Midbrain (tissue), 1 donor: ENCODE data around the gene IGSF11.
"Not testable (repeated sequence)": the region's sequence is repeated elsewhere in the genome, so short reads cannot be mapped to it uniquely, and the experiment has no call there.

ENCODE experiments used
- DNase-seq: peaks from one replicate; lab custom pipeline; 2025; lab: John Stamatoyannopoulos, UW

The IGSF11 gene, protein sequence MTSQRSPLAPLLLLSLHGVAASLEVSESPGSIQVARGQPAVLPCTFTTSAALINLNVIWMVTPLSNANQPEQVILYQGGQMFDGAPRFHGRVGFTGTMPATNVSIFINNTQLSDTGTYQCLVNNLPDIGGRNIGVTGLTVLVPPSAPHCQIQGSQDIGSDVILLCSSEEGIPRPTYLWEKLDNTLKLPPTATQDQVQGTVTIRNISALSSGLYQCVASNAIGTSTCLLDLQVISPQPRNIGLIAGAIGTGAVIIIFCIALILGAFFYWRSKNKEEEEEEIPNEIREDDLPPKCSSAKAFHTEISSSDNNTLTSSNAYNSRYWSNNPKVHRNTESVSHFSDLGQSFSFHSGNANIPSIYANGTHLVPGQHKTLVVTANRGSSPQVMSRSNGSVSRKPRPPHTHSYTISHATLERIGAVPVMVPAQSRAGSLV

GRCh38 chr3:119034256-119035013 lies at the start of gene IGSF11:
Gene IGSF11 (minus strand): TSS chr3:119034846. CDS start chr3:119034582, 264 bp downstream.
- peak; percentile 90 for DNase-seq

GRCh38 chr3:119080364-119080763 lies 45.7 kb upstream of the IGSF11 start:
- DNase-seq = no peak

DNA sequence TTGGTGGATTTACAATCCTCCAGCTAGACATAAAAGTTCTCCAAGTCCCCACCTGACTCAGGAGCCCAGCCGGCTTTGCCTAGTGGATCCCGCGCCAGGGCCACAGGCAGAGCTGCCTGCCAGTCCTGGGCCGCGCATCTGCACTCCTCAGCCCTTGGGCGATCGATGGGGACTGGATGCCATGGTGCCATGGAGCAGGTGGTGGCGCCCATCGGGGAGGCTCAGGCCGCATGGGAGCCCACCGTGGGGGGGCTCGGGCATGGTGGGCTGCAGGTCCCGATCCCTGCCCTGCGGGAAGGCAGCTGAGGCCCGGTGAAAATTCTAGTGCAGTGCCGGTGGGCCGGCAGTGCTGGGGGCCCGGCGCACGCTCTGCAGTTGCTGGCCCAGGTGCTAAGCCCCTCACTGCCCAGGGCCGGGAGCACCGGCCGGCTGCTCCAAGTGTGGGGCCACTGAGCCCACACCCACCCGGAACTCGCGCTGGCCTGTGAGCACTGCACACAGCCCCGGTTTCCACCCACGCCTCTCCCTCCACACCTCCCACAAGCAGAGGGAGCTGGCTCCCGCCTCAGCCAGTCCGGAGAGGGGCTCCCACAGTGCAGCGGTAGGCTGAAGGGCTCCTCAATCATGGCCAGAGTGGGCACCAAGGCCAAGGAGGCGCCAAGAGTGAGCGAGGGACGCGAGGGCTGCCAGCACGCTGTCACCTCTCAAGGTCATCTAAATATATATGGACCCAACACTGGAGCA lies 38.8 kb upstream of the IGSF11 start:
- DNase-seq = no peak

GRCh38 chr3:119072451-119072850 lies 37.8 kb upstream of the IGSF11 start:
- DNase-seq = not testable (repeated sequence)

GRCh38 chr3:119069725-119070124 lies 35.1 kb upstream of the IGSF11 start:
- DNase-seq = no peak

DNA sequence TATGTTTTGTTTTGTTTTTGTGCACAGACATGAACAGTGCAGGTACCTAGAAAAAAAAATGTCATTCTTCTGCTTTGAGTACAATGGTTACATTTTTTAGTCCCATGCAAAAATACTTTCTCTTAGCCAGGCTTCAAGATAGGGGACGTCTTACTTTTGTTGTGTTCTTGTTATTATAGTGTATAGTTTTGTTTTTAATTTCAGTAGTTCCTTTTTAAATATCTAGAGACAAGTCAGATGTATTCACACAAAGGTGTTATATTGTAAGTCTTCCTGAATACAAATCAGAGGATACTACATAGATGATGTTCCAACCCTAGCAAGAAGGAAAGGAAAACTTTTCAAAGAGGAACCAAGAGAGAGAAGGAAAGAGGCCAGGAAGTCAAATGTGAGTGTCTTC lies 28.8 kb upstream of the IGSF11 start:
- DNase-seq = no peak

- DNase-seq = no peak
Measured at GRCh38 chr3:119062892-119063291, 28.2 kb upstream of the IGSF11 start.

DNA sequence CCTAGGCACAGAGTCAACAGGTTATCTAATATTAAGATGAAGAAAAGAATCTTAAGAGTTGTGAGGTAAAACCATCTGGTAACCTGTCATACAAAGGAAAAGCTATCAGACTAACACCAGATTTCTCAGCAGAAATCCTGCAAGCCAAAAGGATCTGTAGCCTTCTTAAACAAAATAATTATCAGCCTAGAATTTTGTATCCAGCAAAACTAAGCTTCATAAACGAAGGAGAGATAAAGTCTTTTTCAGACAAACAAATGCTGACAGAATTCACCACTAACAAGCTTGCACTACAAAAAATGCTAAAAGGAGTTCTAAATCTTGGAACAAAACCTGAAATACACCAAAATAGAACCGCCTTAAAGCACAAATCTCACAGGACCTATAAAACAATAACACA lies 9.9 kb upstream of the IGSF11 start:
- no peak for DNase-seq

- DNase-seq = no peak
Measured at GRCh38 chr3:119042162-119042561, 7.5 kb upstream of the IGSF11 start.

DNA sequence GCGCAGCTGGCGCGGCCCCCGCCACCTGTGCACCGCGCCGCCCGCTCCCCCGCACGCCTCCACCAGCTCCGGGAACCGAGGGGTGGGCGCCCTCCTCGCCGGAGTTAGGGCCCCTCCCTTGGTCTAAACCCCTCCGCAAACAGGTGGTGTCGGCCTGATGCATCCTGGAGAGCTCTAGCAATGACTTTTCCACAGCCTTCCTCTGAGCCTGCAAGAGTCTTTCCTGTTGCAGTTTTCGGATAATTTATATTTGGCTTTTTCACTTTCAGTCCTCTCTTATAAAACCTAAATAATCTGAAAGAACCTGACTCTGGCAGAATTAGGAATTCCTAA lies 334 bp upstream of the IGSF11 start:
- no peak for DNase-seq

- DNase-seq = peak; percentile 25
Measured at GRCh38 chr3:119033393-119034255, 1.0 kb downstream of the IGSF11 start.

GRCh38 chr3:119025171-119025795 lies 9.4 kb downstream of the IGSF11 start:
- no peak for DNase-seq

GRCh38 chr3:119019767-119020518 lies 14.7 kb downstream of the IGSF11 start:
- DNase-seq = no peak

DNA sequence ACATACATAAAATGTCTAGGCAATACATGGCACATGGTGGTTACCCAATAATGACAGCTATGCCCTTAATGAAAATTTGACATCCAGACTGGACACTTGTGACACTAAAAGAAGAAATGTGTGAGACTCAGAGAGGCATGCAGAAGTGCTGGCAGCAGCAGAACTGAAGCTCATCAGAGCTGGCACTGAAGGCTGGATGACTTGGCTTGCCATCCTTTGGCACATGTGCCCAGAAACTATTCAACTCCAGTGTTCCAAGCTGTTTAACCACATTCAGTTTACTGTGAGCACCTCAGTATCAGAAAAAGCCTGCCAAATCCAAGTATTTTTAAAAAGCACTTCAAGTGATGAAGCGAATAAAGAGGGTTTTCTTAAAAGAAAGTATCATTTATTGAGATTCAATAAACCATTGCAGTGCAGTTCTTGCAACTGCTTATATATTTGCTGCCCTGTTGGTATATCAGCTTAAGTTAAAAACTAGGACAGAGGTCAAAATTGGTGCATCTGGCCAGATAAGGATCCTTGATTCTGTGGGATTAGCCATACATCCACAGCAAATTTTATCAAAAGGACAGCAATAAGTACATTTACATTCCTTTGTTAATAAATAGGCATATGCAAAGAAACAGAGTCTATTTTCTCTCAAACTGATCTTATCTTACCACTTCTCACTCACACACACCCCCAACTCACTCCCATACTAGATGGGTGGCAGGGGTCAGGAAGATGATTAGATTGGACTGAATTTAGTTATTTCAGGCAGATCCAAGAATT lies 15.8 kb downstream of the IGSF11 start:
- peak; percentile 56 for DNase-seq

GRCh38 chr3:119015942-119016341 lies 18.7 kb downstream of the IGSF11 start:
- DNase-seq = no peak

DNA sequence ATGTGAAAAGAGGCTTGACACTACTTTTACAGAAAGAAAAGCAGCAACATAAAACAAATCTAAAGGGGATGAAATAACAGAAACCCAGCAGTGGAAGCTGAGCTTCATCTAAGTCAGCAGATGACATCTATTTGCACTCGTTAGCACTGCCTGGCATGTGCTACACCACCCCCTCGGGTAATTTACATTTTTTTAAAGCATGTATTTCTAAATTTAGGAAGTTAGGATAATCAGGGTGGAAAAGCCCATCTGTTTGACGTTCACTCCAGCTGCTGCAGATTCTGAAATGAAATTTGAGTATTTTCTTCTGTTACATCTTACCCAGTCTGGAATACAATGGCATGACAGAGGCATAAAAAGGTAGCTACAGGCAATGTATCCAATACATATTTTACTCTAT lies 20.7 kb downstream of the IGSF11 start:
- DNase-seq = no peak

- DNase-seq = no peak
Measured at GRCh38 chr3:119011528-119011927, 23.1 kb downstream of the IGSF11 start.

DNA sequence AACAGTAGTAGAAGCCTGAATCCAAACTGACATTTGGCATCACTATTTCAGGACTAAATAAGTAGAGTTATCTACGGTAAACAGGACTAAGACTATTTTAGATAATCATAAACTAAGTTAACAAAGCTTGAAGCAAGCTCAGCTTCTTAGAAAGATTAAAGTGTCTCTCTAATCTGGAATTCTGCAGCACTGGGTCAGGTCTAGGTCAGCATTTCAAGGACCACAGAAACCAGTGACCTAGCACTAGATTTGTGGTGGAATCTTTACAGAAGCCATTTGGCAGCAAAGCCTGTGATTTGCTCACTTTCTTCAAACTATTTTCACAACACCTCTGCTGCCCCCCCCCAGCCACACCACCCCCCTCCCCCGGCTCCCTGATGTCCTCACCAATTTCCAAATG lies 37.5 kb downstream of the IGSF11 start:
- no peak for DNase-seq

DNA sequence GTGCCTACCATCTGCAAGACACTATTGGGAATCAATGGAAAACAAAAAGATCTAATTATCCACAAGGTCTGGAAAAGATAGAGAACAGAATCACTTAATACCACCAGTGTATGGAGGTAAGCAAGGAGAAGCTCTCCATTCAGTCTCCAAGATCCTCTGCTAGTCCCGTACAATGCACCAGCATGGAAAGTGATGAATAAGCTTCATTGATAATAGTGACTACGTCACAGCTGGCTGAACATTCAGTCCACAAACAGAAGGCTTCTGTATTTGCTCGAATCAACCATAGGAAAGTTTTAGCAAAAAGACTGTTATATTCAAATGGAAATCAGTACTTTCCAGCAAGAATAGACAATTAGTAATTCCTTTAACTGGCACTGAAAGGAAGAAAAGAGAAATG lies 42.9 kb downstream of the IGSF11 start:
- DNase-seq = peak; percentile 94
